Activated T-helper 1 cell treated with anti-CD3 and anti-CD28 coated beads, Interleukin-12 subunit alpha, Interleukin-12 subunit beta, Interleukin-2, Interleukin-4 antibody, amounts not matched to agents 30 ng/mL and 10 ng/mL and 1 ng/mL, durations not matched to agents 14 hours and 24 hours and 36 hours (primary cell): ENCODE results near the gene NUP98. TPM values are rescaled to one million over a fixed set of nuclear protein-coding genes. Genes with fewer than 3 reads are reported as not detected.

Experiments used
- DNase-seq: peaks from one replicate; pipeline ENCODE4 v3.0.0; 2021; ENCODE audit warnings: low spot score
- H3K27ac Mint-ChIP-seq: one replicate; pipeline ENCODE4 v1.8.0; 2021; ENCODE audit warnings: mild to moderate bottlenecking, mixed read lengths
- H3K27me3 Mint-ChIP-seq: one replicate; pipeline ENCODE4 v1.8.0; 2022; ENCODE audit warnings: mild to moderate bottlenecking, moderate library complexity, mixed read lengths; ENCODE audit not compliant: insufficient read depth
- H3K36me3 Mint-ChIP-seq: one replicate; pipeline ENCODE4 v1.8.0; 2021; ENCODE audit warnings: low read depth, mixed read lengths
- H3K4me1 Mint-ChIP-seq: one replicate; pipeline ENCODE4 v1.8.0; 2021; ENCODE audit warnings: low read depth, mixed read lengths
- H3K4me3 Mint-ChIP-seq: one replicate; pipeline ENCODE4 v1.8.0; 2021; ENCODE audit warnings: mild to moderate bottlenecking, moderate library complexity, mixed read lengths
- H3K9me3 Mint-ChIP-seq: one replicate; pipeline ENCODE4 v1.8.0; 2021; ENCODE audit warnings: mixed read lengths
- intact Hi-C: fragments of 100-400 bp; cut with micrococcal nuclease; formaldehyde crosslinking; loops from one replicate; pipeline ENCODE4 v1.15.1; 2024
- total RNA-seq: library from RNA; stranded (reverse); gene quantifications from 2 replicates; pipeline ENCODE4 v1.2.3, GENCODE V29; 2022

Gene NUP98
- total RNA-seq, 1 donor from 2014 or later, result 122 TPM

DNA sequence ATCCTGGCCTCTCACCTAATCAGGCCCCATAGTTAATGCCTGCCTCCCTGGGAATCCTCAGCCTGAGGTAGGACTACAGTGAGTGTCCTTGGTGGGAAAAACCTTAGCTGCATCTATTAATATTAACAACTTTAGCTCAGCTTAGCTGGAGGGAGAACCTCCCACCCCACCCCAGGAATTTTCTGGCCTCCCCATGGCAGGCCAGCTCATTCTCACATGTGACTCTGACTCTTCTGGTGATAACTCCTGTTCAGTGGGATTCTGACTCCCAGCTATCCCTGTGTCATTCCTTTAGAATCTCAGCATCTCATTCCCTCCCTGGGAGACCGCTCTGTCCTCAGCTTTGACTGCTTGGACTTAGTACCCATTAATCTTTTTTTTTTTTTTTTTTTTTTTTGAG lies 170.1 kb downstream of the NUP98 start:
- H3K36me3 Mint-ChIP-seq, result no peaks in the 10 kb centered on the region
- no peaks in the 10 kb centered on the region for H3K4me1 Mint-ChIP-seq
- intact Hi-C loops, result no loop called here

GRCh38 chr11:3626250-3626960 lies 170.9 kb downstream of the NUP98 start:
- Mint-ChIP-seq H3K9me3 (no peaks in the 10 kb centered on the region), H3K4me1 (no peaks in the 10 kb centered on the region), H3K4me3 (no peak overlapping the region), H3K36me3 (no peaks in the 10 kb centered on the region), H3K27me3 (peaks cover 5% of the 10 kb centered on the region), H3K27ac (no peak overlapping the region)
- DNase-seq, result no peak
- intact Hi-C loops, result no loop called here

More for the DNA sequence above, 170.1 kb downstream of the NUP98 start:
- Mint-ChIP-seq H3K4me3 (no peak overlapping the region), H3K27ac (no peak overlapping the region), H3K27me3 (peaks cover 3% of the 10 kb centered on the region), H3K9me3 (no peaks in the 10 kb centered on the region)
- DNase-seq, result no peak

Other genes starting within 250 kb of the NUP98 start
- gene ART5, start 155.6 kb downstream of the NUP98 start, total RNA-seq, result not detected in 2 replicates
- gene ART1, start 152.4 kb downstream of the NUP98 start, total RNA-seq, result not detected in 2 replicates
- 2.6 and 2.9 TPM in 2 replicates for gene CHRNA10, start 126.2 kb downstream of the NUP98 start, total RNA-seq
- 29.8 and 30.1 TPM in 2 replicates for gene PGAP2, start 11.0 kb upstream of the NUP98 start, total RNA-seq
- gene RHOG, start 43.4 kb upstream of the NUP98 start, total RNA-seq, result 170 and 179 TPM in 2 replicates
- 61.7 and 68.0 TPM in 2 replicates for gene STIM1, start 58.1 kb upstream of the NUP98 start, total RNA-seq